HG02678 (cell line): Measurements from ENCODE around the gene RBM19.

ENCODE experiments used
- ATAC-seq: cut with Tn5 transposase; IDR thresholded peaks from one replicate; pipeline ENCODE4 v1.9.1; 2021; ENCODE audit warnings: mild to moderate bottlenecking, moderate library complexity; ENCODE audit not compliant: unreplicated experiment

RBM19 gene

GRCh38 chr12:113889891-113890581, 76.1 kb downstream of the RBM19 start:
- ATAC-seq: no peak

DNA sequence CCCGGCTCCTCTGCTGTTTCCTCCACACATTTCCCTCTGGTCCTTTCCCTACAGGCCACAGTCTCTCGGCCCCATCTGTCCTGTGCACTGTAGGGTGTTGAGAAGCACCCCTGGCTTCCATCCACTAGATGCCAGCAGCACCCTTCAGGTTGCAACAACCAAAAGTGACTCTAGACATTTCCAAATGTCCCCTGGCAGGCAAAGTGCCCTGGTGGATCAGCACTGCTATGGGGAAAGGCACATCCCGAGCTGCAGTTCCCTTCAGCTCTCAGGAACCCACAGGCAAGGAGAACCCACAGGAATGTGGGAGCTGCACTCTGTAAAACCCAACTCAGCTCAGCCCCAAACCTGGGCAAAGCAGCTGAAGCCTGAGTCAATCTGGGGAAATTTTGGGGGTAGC, 77.0 kb downstream of the RBM19 start:
- ATAC-seq: no peak

DNA sequence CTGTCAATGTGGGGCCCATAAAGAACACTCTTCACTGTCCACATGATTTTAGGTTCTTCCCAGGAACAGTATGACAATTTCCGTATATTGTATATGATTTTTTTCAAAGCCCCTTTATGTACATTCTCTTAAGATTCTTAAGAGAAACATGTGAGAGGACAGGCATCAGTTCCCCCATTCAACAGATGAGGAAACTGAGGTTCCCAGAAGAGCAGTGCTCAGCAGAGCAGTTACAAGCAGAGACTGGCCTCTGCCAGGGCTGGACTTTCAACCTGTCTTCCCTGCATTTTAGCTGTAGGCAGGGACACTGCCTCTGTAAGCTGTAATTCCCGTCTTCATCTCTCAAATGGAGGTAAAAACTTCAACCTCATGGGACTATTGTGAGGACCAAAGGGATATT, 77.7 kb downstream of the RBM19 start:
- ATAC-seq: no peak

DNA sequence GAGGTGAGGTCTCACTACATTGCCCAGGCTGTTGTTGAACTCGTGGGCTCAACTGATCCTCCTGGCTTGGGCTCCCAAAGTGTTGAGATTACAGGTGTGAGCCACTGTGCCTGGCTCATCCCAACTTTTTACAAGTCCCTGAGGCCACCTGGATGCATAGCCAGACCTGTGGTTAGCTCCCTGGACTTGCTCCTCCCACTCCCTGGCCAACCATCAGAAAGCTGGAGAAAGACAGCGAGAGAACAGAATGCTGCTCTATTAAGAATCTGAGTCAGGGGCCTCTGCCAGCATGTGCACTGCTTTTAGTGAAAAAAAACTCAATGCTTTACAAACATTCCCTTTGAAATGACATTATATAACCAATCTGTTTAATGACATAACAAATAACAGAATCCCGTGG, 78.2 kb downstream of the RBM19 start:
- ATAC-seq: no peak

DNA sequence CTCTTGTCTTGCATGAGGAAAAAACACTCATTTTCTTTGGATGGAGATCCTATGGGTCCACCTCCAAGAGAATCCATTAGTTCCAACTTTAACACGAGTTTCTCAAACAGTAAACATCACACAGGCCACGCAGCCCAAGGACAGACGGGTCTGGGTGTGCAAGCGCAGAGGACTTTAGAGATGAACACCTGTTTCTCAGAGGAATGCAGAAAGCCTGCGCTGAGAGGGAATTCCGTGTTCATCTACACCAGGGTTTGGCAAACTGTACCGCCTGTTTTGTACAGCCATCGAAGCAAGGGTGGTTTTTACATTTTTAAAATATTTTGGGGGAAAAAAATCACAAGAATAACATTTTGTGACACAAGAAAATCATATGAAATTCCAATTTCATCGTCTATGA, 79.4 kb downstream of the RBM19 start:
- ATAC-seq: no peak

DNA sequence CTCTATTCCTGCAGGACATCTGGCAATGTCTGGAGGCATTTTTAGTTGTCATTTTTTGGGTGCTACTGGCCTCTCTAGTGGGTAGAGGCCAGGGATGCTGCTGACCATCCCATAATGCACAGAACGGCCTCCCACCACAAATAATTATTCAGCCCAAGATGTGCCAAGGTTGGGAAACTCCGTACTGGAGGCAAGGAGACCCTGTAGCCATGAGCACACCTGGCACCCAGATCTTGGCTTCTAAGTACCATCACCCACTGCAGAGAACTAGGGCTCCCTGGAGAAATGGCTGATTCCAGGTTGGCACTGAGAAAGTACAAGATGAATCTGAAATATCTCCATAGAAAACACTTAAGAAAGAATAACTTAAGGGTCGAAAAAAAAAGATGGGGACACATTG, 81.7 kb downstream of the RBM19 start:
- no peak for ATAC-seq

DNA sequence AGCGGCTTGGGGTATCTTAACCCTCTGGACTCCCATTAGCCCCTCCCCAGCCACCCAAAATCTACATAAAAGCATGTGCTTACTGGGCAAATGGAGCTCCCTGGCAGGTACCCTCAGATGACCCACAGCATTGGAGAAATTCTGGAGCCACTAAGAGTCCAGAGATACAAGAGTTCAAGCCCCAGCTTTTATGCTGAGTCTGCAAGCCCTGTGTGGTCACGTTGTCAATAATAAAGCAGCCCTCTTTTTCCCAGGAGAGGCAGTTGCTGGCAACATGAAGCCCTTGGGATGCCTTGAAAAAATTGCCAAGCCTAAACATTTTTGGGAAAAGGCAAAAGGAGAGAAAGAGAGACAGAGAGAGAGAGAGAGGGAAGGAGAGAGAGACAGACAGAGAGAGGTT, 83.4 kb downstream of the RBM19 start:
- no peak for ATAC-seq

GRCh38 chr12:113880988-113881962, 84.8 kb downstream of the RBM19 start:
- no peak for ATAC-seq

- no peak for ATAC-seq
Measured at GRCh38 chr12:113880326-113880725, 85.8 kb downstream of the RBM19 start.

DNA sequence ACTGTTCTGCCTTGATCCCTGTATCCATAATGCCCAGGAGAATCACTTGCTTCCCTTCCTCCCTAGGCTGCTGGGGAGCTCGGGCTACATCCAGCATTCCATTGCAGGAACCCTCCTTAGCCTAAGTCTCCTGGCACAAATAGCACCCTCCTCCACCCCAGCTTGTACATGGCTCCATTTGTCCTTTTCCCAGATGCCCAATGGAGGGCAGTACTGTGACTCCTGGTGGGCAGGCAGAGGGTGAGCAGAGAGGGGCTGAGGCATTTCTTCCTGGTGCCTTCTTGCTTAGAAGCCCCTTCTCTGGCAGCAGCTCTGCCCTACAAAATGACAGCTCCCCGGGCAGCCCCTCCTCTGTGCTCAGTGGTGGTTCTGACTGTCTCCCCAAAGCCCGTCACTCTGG, 86.5 kb downstream of the RBM19 start:
- ATAC-seq: no peak

DNA sequence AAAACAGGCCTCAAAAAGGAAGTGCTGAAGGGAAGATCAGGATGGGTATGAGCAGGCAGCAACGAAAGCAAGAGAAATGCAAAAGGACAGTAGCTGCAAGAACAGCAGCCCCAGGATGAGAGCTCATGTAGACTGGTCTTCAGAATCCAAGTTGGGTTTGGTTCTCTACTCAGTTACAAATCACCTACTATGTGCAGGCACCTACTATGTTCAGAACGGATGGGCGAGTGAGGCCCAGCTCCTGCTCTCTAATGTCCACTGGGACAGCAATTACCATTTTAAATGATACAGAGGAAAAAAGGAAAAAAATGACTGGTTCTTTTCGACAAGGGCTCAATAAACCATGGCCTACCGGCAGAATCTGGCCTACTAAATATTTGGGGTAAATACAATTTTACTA, 88.5 kb downstream of the RBM19 start:
- no peak for ATAC-seq

DNA sequence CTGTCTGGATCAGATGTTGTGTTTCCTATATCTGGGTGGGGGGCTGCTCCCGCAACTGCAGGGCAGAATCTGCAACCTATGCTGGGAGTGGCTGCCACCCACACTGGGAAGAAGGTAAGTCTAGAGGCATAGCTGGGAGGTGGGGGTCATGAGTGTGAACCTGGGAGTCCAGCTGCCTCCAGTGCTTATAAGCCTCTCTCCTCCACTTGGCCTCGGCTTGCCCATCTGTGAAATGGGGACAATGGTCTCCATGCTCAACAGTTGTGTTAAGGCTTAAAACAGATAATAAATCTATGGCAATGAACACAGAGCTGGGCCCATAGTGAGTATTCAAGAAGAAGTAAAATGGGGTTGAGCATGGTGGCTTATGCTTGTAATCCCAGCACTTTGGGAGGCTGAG, 90.0 kb downstream of the RBM19 start:
- ATAC-seq: no peak

GRCh38 chr12:113875691-113876090, 90.4 kb downstream of the RBM19 start:
- no peak for ATAC-seq

DNA sequence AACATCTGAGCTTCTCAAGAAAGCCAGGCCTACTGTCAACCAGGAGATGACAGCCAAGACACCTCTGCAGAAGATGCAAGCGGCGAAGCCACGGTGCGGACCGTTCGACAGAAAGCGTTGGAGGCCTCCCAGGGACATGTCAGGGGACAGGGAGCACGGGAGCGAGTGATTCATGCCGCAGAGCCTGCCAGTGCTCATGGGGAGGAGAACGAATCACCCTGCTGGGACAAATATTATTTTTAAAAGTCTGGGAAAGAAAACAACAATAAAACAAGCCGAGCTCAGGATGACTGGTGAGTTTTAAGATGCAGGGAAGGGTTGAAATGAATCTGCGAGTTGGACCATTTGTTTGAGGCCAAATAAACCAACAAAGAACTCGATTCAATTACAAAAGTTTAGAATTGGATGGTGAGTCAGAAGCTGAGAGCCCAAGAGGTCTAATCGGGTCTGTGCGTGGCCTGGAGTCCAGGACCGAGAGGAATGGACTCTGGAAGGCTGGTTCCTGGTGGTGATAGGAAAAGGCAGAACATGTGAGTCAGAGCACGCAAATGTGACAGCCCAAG, 91.0 kb downstream of the RBM19 start:
- ATAC-seq: no peak

GRCh38 chr12:113874326-113874725, 91.8 kb downstream of the RBM19 start:
- ATAC-seq: no peak

- ATAC-seq: no peak
Measured at GRCh38 chr12:113873740-113874139, 92.4 kb downstream of the RBM19 start.

DNA sequence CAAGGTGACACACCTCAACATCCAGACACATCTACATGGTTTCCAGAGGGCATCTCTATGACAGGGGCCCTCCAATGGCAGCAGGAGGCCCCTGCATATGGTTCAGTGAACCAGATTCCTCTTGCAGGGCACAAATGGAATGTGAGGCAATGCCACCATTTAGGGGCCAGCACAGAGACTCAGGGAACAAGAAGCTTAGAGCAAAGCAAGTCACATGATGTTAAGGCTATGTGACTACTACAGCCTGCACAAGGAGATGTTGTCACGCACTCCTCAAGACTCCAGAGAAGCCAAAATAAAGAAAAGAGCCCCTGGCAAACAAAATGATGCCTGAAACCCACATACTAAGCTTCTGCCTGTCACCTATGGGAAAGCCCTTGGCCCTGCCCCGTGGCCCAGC, 95.2 kb downstream of the RBM19 start:
- ATAC-seq: no peak

GRCh38 chr12:113870035-113870434, 96.1 kb downstream of the RBM19 start:
- no peak for ATAC-seq

DNA sequence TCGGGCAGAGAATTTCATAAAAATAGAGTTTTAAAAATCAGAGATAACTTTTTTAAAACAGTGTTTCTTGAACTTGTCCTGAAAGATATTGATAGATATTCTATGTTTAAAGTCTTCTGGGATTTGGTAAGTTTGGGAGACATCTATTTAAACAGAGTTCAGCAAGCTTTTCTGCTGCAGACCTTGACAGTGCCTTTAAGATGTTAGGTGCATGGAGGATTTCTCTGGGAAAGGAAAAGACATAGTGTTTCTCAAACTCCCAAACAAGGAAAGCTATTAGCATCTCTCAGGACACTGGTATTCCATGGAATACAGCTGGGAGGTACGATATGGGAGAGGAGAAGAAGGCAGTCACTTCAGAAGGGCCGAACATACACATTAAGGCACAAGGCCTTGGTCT, 97.8 kb downstream of the RBM19 start:
- ATAC-seq: no peak

- no peak for ATAC-seq
Measured at GRCh38 chr12:113867258-113867657, 98.9 kb downstream of the RBM19 start.

DNA sequence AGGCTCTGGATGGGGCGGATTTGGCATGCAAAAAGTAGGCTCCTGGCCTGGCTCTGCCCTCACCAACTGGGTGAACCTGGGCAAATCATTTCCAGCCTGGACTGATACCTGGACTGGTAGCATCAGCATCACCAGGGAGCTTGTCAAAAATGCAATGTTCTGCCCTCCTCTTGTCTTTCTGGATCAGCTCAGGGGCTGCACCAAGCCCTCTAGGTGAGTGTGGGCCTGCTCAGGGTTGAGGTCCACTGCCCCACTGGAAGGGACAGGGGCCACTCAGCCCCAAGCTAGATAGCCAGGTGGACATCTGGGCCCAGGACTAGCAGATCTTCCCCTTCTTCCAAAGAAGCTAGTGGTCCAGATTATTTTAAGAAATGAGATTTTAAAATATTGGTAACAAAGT, 99.6 kb downstream of the RBM19 start:
- ATAC-seq: no peak

DNA sequence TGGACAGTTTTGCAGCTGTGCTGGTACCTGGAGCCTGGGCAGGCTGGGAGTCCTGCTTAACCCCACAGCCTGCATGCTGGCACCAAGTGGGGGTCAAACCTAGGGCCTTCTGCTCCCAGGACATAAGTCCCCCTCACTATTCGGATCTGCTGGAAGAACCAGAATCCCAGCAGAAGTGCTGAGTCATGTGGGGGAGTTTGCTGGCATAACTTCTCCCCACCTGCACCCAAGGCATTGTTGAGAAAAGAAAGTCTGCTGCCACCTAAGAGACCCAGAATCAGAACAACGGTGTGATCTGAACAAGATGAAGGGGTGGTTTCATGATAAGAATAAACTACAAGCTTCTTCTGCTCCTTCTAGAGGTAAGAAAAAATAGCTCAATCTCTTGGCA, 102.7 kb downstream of the RBM19 start:
- ATAC-seq: no peak
